SK-N-SH (cell line): ENCODE measurements around the gene PHC3.

Source experiments
- ELF1 ChIP-seq: IDR thresholded peaks from 2 replicates; pipeline ENCODE4 v1.4.0; 2012
- EP300 ChIP-seq, 2 experiments: IDR thresholded peaks; 2 replicates each; pipeline versions ENCODE4 v1.4.0 to v1.6.1; 2012; ENCODE audit warnings: borderline replicate concordance in 1 of 2, low read depth in 1 of 2, low read length in 1 of 2
- EZH2phosphoT487 ChIP-seq: fragments of 200-600 bp; sonication (generic); IDR thresholded peaks from 2 replicates; pipeline ENCODE4 v1.6.1; 2017; ENCODE audit warnings: low read depth, mixed run types, mild to moderate bottlenecking, antibody characterized with exemption, moderate library complexity, borderline replicate concordance
- POLR2AphosphoS5 ChIP-seq: IDR thresholded peaks from 2 replicates; pipeline ENCODE4 v1.6.1; 2012; ENCODE audit warnings: low read depth, low read length
- RFX5 ChIP-seq: IDR thresholded peaks from 2 replicates; pipeline ENCODE4 v1.6.1; 2012; ENCODE audit warnings: mild to moderate bottlenecking, improper control_type of control experiment, low read length
- RXRA ChIP-seq: IDR thresholded peaks from 2 replicates; pipeline ENCODE4 v1.4.0; 2012; ENCODE audit warnings: low read depth, mild to moderate bottlenecking, borderline replicate concordance
- SMC3 ChIP-seq: IDR thresholded peaks from 2 replicates; pipeline ENCODE4 v1.6.1; 2012; ENCODE audit warnings: low read depth, low read length, improper control_type of control experiment
- TAF1 ChIP-seq: IDR thresholded peaks from 2 replicates; pipeline ENCODE4 v1.6.1; 2012; ENCODE audit warnings: low read depth, mild to moderate bottlenecking, low read length, moderate library complexity, borderline replicate concordance
- TF ChIP-seq, protein P1 (sequence below): fragments of 200-600 bp; sonication (generic); IDR thresholded peaks from 2 replicates; pipeline ENCODE4 v1.6.1; 2017; ENCODE audit warnings: antibody characterized with exemption, mild to moderate bottlenecking, moderate library complexity
- TF ChIP-seq, protein P2 (sequence below): fragments of 150-350 bp; IDR thresholded peaks from 2 replicates; pipeline ENCODE4 v1.6.1; 2017; ENCODE audit warnings: antibody characterized with exemption, low read length, low read depth, borderline replicate concordance
- TF ChIP-seq, protein P3 (sequence below): IDR thresholded peaks from 2 replicates; pipeline ENCODE4 v1.6.1; 2012; ENCODE audit warnings: mild to moderate bottlenecking, low read depth, low read length, moderate library complexity

DNA sequence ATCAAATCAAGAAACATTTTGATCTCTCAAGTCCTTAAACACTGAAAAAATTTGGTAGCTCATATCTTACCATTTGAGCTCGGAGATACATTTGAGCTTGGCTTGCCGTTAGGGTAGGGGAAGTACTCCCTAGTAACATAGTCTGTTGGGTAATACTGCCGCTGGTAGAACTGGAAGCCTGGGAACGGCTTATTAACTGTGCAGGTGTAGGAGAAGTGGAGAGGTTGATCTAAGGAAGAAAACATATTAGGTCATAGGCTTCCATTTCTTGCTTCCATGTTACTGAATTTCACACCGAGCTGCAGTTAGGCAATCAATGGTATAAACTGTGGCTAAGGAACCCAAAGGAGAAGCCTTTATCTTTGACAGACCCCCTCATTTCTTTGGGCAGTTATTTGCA is 32.5 kb downstream of the PHC3 start:
- TF ChIP-seq, protein P1, sequence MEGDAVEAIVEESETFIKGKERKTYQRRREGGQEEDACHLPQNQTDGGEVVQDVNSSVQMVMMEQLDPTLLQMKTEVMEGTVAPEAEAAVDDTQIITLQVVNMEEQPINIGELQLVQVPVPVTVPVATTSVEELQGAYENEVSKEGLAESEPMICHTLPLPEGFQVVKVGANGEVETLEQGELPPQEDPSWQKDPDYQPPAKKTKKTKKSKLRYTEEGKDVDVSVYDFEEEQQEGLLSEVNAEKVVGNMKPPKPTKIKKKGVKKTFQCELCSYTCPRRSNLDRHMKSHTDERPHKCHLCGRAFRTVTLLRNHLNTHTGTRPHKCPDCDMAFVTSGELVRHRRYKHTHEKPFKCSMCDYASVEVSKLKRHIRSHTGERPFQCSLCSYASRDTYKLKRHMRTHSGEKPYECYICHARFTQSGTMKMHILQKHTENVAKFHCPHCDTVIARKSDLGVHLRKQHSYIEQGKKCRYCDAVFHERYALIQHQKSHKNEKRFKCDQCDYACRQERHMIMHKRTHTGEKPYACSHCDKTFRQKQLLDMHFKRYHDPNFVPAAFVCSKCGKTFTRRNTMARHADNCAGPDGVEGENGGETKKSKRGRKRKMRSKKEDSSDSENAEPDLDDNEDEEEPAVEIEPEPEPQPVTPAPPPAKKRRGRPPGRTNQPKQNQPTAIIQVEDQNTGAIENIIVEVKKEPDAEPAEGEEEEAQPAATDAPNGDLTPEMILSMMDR = no peak
- TF ChIP-seq RFX5 (no peak), TAF1 (no peak), ELF1 (no peak), EZH2phosphoT487 (no peak), RXRA (no peak), EP300 (IDR thresholded peaks at IDR 0.05; ENCODE audit: borderline replicate concordance in 1 of 2, low read depth in 1 of 2, low read length in 1 of 2) (no peak), SMC3 (no peak), POLR2AphosphoS5 (no peak)
- TF ChIP-seq, protein P2, sequence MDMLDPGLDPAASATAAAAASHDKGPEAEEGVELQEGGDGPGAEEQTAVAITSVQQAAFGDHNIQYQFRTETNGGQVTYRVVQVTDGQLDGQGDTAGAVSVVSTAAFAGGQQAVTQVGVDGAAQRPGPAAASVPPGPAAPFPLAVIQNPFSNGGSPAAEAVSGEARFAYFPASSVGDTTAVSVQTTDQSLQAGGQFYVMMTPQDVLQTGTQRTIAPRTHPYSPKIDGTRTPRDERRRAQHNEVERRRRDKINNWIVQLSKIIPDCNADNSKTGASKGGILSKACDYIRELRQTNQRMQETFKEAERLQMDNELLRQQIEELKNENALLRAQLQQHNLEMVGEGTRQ = no peak
- TF ChIP-seq, protein P3, sequence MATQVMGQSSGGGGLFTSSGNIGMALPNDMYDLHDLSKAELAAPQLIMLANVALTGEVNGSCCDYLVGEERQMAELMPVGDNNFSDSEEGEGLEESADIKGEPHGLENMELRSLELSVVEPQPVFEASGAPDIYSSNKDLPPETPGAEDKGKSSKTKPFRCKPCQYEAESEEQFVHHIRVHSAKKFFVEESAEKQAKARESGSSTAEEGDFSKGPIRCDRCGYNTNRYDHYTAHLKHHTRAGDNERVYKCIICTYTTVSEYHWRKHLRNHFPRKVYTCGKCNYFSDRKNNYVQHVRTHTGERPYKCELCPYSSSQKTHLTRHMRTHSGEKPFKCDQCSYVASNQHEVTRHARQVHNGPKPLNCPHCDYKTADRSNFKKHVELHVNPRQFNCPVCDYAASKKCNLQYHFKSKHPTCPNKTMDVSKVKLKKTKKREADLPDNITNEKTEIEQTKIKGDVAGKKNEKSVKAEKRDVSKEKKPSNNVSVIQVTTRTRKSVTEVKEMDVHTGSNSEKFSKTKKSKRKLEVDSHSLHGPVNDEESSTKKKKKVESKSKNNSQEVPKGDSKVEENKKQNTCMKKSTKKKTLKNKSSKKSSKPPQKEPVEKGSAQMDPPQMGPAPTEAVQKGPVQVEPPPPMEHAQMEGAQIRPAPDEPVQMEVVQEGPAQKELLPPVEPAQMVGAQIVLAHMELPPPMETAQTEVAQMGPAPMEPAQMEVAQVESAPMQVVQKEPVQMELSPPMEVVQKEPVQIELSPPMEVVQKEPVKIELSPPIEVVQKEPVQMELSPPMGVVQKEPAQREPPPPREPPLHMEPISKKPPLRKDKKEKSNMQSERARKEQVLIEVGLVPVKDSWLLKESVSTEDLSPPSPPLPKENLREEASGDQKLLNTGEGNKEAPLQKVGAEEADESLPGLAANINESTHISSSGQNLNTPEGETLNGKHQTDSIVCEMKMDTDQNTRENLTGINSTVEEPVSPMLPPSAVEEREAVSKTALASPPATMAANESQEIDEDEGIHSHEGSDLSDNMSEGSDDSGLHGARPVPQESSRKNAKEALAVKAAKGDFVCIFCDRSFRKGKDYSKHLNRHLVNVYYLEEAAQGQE = no peak
